Measurements from ENCODE around the gene AKNA.

AKNA gene

DNA sequence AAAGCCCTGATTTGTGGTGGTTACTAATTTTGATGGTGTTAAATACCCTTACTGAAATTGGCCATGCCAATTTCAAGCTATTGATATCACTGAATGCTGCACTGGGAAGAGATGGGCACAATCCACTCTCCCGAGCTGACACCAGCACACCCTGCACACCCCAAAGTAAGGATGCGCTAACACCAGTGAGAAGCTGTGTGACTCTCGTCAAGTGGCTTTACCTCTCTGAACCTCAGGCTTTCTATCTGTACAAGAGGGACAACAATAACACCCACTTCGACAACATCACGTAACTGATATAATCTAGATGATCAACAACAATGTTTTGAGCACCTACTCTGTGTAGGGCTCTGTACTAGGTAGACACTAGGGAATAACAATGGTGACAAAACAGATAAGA is 8.0 kb upstream of the AKNA start:
- DNase-seq: no peak

DNA sequence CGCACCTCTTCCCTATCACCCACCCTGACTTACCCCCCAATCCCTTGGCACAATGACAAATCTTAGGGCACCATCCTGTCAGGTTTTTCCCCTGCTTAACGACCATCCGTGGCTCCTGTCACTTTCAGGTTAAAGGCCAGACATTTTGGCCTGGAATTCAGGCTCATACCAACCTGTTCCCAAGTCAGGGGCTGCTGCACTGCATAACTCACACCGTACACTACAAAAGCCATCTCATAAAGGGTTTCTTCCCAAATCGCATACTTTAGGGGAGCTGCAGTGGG is 7.5 kb upstream of the AKNA start:
- no peak for DNase-seq

DNA sequence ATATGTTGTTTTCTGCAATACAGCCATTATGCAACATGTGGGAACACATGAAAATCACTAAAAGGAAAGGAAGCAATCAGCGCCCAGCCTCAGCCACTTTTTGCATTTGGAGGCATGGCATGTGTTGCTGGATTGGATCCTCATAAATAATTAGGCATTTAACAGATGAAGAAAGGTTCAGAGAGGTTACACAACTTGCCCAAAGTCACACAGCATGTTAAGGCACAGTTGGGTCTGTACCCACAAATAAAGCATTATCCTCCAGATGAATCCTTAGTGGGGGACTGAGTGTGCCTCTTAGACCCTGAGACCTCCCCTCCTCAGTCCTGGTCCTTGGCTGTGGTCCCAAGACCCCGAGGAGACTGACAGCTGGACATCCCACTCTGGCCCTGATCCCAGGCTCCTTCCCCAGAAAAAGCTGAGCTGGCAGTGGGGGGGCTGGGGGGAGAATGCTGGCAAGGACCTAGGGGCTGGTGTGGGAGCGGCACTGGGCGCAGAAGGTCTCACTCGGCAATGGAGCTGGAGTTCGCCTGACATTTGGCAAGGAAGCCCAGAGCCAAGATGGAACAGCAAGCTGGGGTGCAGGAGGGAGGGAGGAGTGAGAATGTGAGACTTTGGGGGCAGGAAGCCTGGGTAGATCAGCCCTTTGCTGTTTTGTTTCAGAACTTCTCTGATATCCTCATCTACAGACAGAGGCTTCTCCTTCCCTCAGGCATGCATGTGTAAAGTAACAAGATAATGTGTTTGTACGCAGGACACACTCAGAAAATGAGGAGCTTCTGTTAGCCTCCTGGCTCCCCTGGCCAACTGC is 6.9 kb upstream of the AKNA start:
- no peak for DNase-seq

DNA sequence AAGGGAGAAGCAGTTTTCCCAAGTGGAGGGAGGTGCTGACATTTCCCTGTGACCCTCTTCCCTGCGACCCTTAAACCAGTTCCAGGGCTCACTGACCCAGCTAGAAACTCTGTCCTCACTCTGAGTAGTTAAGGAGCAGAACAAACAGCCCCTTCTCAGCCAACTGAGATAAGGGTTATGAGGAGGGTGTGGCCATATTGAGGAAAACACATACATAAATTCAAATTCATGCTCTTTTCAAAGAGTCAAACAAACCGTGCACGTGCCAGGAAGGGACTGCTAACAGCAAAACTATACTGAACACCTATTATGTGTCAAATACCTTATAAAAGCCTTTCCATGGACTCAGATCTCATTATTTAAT is 4.9 kb upstream of the AKNA start:
- no peak for DNase-seq

DNA sequence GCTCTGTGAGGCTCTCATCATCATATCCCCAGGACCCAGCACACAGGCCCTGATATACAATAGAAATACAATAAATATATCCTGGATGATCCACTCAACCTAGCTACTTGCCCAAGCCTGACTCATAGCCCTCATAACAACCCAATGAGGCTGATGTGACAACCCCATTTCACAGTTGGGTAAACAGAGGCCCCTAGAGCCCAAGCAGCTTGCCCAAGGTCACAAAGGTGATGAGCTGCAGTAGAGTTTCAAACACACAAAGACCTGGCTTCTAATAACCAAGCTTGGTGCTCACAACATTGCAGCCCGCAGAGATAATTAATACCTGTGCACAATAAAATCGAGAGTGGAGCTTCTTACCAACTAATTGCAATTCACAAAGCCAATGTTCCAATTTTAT is 3.2 kb upstream of the AKNA start:
- no peak for DNase-seq

DNA sequence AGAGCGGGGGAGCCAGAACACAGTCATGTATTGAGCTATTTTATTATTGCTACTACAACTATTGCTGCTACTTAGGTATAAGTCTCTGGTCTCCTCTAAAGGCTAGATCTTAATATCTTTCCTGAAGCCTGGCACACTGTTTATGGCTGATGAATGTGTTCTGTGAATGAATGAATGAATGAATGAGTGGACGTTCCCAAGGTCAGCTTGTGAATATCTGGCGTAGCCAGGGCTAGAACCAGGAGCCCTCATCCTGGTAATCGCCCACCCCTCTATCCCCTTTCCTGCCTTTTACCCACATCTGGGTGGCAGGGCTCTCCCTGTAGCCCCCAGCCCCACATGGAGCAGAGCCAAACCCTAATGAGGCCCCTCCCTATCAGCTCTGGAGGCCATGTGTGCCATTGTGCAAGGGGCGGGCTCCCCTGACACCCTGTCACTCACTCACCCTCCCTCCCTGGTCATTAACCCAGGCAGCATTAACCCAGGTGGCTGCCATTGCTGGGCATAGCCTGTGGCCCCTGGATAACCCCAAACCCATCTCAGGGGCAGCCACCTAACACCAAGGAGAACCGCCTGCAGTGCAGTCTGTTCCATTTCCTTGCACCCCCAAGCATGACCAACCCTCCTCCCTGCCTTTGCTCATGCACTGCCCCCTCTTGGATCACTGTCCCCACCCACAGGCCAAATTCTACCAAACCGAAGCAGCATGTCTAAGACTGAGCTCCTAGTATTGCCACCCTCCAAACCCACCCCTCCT is 2.0 kb upstream of the AKNA start:
- no peak for DNase-seq

DNA sequence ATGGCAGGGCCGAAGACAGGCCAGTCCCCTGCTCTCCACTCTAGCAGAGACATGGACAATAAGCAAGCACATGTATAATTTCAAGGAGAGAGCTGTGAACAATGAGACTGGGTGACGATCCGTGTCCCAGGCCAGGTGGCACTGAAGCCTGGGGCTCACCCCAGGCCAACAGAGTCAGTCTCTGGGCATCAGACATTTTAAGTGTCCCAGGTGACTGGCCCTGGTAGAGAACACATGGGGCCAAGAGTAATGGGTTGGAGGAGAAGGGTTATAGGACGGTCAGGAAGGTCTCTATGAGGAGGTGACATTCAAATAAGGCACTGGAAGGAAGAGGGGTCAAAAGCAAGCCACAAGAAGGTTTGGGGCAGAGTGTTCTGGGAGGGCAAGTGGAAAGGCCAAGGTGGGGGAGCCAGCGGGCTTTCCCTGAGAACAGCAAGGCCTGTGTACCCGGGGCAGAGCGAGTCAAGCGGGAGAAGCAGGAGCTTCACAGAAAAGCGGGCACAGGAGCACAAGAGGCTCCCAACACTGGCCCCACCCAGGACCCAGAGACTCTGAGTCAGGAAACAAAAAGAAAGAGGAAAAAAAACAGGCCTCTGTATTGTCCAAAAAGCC is 1.1 kb upstream of the AKNA start:
- DNase-seq: no peak

DNA sequence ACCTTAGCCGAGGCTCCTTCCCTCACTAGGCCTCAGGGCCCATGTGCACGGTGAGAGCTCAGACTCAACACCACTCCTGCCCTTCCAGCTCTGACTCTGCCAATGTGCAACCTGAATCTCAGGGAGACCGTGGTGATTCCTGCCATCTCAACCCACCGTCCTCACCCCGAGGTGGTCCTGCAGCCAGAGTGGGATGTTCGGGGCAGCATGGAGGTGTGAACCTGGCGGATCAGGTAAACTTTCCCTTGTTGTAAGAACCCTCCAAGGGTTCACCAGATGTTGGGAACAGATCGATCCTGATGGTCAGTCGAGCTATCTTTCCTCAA is 538 bp upstream of the AKNA start:
- no peak for DNase-seq

DNA sequence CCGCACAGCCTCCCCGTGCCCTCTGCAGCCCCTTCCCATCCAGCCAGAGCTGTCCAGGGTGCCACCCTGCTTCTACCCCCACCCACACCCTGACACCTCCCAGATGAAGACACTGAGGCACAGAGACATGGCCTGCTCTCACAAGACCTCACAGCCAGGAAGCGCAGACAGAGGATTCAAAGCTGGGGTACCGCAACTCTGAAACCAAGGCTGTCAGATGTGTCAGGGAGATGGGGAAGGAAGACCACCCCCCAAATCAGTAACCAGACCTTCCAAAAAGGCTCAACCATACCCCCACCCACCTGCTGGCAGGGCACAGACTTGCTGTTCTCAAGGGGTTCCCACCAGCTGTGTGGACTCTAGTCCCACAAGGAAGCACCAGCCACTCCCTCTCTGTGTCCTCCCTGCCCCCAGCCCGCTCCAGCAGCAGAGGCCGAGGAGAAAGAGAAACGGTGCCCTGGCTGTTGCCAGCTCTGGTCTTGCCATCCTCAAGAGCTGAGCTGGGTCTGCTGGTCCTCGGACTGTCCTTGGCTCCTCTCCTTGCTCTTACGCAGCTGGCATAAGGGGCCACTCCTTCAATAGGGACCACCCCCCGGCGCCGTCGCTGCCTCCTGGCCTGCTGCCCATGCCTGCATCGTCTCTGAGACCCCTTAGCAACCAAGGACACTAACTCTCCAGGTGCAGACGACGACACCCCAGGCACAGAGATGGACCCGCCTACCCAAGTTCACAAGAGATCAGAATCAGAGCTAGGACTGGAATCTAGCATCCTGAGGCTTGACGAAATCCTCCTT is 699 bp downstream of the AKNA start:
- peak; percentile 44 for DNase-seq

DNA sequence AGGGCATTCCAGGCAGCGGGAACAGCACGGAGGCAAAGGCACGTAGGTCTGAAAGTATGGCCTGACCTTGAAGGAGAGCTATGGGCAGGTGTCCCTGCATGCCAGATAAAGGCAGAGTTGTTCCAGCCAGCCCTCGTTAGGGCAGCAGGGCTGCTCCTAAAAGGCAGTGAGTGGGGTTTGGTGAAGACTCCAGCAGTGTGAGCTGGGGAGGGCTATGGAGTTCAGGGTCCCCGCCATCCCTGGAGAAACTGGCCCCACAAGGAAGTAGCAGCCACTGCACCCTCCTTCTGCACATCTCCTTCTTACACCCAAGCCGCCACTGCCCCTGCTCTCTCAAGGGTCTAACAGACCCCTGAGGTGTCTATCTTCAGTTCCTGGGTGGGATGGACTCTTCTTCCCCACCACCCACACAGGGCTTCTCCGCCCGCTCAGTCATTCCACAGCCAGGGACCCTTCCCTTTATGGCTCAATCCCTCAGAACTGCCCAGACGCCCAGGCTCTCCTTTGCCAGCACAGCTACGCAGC is 1.4 kb downstream of the AKNA start:
- no peak for DNase-seq

DNA sequence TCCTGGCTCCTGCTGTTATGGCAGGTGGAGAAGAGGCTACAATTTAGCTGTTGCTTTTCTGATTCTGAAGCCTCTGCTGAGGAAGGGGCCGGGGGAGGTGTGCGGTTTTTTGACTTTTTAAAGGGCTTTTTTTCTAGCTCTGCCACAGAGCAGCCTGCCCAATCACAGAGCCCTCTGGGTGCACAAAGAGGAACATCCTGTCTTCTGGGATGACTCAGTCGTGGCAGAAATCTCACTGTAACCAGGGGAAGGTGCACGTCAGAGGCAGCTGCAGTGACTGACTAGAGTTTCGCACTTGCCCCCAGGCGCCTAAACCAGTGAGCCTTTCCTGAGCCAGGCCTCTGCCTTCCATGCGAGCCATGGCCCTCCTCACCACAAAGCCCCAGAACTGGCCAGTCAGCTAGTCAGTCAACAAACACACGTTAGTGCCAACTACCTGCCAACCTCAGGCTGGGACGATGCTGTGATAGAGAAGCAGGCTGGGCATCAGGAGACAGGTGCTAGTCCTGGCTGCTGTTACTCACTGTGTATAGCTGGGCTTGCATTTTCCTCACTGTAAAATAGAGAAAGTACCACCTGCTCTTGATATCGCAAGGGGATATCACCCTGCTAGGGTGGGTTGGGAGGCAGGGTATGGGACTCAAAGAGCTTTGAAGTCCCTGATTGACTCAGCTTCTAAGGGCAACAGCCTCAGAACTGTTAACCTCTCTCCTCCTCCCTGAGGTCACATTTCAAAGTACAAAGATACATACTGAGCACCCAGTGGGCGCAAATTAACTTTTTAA is 2.2 kb downstream of the AKNA start:
- peak; percentile 99 for DNase-seq

DNA sequence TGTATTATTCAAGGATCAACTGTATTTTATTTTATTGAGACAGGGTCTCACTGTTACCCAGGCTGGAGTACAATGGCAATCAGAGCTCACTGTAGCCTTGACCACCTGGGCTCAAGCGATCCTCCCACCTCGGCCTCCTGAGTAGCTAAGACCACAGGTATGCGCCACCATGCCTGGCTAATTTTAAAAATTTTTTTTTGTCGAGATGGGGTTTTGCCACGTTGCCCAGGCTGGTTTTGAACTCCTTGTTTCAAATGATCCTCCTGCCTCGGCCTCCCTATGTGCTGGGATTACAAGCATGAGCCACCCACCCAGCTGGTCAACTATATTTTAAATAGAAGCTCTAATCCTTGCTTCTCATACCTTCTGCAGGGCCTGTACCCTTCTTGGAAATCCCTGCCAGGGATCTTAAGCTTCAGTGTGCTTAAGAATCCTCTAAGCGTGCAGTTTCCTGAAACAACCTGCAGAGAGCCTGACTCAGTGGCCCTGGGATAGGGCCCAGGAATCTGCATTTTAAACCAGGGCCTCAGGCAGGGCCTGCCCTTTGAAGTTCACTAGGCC is 2.9 kb downstream of the AKNA start:
- DNase-seq: no peak

DNA sequence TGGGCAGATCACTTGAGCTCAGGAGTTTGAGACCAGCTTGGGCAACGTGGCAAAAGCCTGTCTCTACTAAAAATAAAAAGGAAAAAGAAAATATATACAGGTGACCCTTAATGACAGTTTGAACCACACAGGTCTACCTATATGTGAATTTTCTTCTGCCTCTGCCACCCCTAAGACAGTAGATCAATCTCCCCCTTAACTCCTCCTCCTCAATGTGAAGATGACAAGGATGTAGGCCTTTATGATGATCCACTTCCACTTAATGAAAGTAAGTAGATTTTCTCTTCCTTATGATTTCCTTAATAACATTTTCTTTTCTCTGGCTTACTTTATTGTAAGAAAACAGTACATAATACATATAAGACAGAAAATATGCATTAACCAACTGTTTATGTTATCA is 3.4 kb downstream of the AKNA start:
- DNase-seq: no peak

DNA sequence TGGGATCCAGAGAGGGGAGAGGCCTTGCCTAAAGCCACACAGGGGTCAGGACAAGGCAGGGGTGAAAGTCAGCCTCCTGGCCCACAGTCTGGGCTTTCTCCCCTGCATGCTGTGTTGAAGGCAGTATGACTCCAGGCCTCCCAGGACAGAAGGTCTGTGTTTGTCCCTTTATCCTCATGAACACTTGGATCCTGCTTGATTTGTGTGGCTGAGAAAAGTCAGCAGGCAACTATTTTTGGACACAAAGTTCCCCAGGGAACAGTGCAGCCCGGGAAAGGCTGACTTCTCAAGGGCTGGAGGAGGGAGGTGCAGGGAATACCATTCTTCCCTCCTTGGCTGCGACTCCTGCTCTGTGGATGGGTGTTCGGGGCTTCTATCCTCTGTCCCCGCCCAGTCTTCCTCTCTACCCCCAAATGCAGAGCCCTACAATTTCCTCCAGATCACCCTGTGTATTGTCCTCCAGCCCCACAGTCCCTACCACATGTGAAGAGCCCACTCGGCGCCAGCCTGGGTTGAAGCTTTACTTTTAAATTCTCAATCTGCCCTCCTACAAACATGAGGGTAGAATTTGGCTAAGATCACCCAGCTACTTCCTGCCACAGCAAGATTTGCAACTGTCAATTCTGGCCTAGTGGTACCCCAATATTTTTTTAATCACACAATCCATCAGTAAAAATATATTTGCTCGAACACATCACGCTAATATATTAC is 4.1 kb downstream of the AKNA start:
- DNase-seq: peak; percentile 45

DNA sequence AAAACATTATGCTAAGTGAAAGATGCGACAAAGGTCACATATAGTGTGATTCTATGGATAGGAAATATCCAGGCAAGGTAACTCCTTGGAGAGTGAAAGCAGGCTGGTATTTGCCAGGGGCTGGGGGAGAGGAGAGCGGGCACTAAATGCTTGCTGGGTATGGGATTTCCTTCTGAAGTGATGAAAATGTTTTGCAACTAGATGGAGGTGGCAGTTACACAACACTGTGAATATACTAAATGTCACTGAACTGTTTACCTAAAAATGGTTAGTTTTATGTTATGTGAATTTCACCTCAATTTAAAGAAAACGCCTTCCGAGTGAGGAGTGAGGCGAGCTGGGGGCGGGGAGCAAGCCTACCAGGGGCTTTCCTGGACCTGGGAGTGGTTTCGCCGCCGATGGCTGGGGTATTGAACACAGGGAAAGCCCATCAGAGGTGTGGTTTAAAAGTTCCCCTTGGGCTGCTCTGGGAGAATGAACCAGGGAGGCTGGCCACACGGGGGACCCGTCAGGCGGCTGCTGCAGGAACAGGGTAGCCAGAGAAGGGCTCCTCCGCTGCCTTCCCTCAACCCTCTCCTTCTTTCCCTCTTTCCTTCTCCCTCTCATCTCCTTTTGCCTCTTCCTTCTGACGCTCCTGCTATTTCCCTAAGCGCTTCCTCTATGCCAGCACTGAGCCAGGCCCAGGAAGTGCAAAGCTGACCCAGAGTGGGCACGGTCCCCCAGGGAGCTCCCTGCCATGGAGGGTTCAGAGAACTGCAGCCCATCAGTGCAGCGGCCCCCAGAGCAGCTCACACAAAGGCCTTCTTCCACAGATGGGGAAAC is 4.9 kb downstream of the AKNA start:
- peak; percentile 85 for DNase-seq

DNA sequence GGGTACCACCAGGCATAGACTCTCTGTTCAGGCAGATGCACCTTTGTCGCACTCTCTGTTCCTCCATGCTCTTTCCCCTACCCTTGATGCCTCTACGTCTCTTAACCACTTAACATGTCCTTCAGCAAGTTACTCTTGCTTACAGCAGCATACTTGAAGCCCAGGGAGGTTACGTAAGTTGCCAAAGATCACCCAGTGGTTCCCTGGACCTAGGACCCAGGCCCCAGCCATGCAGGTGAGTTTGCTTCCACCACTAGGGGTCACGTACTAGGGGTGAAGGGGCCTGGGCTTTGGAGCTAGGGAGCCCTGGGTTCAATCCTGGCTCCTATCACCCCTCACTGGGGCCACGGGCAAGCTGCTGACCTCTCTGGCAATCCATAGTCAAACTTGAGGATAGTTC is 8.9 kb downstream of the AKNA start:
- no peak for DNase-seq

DNA sequence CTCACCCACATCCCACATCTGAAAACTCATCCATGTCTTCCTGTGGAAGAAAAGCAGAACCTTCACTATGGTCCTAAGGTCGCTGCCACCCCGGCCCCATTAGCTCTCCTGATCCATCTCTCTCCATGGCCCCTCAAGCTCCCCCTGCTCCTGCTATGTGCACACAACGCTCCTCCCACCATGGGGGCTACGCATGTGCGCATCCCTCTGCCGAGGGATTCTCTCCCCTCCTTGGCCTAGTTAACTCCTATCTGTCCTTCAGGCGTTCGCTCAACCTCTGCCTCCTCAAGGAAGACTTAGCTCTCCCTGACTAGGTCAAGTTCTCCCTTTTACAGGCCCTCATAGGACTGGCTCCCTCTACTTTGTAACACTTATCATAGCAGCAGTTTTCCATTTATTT is 9.8 kb downstream of the AKNA start:
- no peak for DNase-seq

DNA sequence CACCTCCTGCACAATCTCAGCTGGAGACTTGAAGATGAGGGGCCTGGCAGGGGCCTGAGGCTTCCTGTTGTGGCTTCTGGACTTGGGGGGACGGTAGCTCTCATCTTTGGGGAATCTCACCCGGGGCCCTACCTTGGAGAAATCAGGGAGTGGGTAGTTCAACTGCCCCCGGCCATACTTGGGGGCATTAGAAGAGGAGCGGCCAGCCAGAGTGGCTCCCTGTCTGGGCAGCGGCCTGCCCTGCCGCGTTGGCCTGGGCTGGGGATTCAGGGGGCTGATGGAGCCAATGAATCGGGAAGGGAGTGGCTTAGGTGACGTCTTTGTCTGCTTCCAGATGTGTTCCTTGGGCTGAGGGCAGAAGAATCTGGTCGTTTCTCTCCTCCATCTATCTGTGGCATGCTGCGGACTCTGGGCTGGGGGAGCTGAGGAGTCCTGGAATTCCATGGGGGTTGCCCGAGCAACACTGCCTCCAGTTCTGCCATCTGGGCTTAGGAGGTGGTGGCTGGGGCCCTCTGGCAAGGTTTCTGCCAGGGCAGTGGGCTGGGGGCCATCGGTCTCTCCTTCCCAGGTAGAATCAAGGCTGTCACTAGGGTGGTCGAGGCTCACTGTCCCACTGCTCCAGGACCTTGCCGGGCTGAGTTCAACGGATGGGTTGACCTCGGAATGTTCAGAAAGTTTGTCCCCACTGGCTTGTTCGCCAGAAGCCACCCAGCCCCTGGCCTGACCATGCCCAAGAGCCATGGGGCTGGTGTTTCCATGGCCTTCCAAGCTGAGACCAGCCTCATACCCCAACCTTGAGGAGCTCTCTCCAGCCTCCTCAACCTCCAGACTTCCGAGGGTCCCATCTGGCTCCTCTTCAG is 11.0 kb downstream of the AKNA start:
- no peak for DNase-seq

DNA sequence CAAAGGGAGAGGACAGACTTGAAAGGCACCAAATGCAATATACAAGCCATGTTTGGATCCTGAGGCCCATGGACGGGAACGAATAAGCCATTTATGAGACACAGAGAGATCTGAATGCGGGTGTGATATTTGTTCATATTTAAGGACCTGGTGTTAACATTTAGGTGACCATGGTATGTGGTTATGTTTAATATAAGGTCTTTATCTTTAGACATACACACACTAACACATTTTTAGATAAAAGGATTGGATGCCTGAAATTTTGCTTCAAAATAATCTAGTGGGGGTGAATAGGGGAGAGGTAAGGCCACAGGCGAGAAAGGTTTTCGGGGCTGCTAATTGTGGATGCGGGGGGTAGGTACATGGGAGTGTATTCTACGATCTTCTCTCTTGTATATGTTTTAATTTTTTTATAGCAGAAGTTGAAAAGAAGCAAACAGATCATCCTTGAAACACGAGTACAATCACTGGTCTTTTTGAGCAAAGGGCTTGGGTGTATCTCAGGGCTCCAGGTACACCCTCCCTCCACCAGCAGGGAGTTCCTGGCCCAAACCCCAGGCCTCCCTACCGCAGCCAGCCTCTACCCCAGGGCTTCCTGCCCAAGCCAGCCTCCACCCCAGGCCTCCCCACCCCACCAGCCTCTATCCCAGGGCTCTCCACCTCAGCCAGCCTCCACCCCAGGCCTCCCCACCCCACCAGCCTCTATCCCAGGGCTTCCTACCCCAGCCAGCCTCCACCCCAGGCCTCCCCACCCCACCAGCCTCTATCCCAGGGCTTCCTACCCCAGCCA is 12.2 kb downstream of the AKNA start:
- no peak for DNase-seq
